ENCODE data around the gene OR6B1. TPM values are rescaled to one million over a fixed set of nuclear protein-coding genes. Genes with fewer than 3 reads are reported as not detected.

The OR6B1 gene
- total RNA-seq, 4 donors from 2014 or later: not detected

DNA sequence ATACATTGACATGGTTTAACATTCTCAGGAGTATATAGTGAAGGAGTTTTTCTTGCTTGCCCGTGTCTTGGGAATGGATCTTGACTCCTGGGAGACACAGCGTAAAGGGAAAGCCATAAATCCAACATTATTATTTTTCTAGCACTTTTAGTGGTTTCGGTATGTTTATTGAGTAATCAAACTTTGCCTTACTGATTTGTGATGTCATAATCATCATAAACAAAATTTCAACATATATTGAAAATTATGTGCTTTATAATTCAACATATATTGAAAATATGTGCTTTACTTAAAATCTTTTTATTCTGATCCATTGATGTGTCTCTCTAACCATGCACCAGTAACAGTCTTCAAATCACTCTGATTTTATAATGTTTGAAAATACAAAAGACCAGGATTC, 28.4 kb downstream of the OR6B1 start:
- H3K27me3 ChIP-seq: no peaks in the 10 kb centered on the region
- DNase-seq: no peak
- no peak overlapping the region for H3K4me3 ChIP-seq
- no peaks in the 10 kb centered on the region for H3K4me1 ChIP-seq
- H3K9me3 ChIP-seq: no peaks in the 10 kb centered on the region
- H3K36me3 ChIP-seq: no peaks in the 10 kb centered on the region
- no peak overlapping the region for H3K27ac ChIP-seq
- no peak for TF ChIP-seq POLR2A (IDR thresholded peaks at IDR 0.05)
- TF ChIP-seq, protein P1, sequence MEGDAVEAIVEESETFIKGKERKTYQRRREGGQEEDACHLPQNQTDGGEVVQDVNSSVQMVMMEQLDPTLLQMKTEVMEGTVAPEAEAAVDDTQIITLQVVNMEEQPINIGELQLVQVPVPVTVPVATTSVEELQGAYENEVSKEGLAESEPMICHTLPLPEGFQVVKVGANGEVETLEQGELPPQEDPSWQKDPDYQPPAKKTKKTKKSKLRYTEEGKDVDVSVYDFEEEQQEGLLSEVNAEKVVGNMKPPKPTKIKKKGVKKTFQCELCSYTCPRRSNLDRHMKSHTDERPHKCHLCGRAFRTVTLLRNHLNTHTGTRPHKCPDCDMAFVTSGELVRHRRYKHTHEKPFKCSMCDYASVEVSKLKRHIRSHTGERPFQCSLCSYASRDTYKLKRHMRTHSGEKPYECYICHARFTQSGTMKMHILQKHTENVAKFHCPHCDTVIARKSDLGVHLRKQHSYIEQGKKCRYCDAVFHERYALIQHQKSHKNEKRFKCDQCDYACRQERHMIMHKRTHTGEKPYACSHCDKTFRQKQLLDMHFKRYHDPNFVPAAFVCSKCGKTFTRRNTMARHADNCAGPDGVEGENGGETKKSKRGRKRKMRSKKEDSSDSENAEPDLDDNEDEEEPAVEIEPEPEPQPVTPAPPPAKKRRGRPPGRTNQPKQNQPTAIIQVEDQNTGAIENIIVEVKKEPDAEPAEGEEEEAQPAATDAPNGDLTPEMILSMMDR (IDR thresholded peaks at IDR 0.05): no peak

DNA sequence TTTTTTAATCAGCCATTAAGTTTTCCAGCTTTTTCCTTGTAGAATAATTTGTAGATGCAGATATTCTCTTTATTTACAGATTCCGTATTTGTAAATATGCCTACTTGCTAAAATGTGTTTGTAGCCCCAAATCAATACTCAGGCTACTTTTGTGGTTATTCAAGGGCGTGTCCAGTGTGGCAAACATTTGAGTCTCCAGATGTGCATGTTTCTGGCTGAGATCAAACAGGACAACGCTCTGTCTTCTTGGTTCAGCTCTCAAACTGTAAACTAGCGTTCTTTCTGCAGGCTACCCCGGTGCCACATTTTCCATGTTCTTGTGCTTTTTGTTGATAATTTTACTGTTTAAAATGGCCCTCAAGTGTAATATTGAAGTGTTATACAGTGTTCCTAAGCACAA, 32.4 kb downstream of the OR6B1 start:
- H3K36me3 ChIP-seq: no peaks in the 10 kb centered on the region
- H3K9me3 ChIP-seq: no peaks in the 10 kb centered on the region
- H3K4me1 ChIP-seq: no peaks in the 10 kb centered on the region
- no peak for TF ChIP-seq POLR2A (IDR thresholded peaks at IDR 0.05)
- TF ChIP-seq, protein P1 (IDR thresholded peaks at IDR 0.05): no peak
- no peak for DNase-seq
- H3K27me3 ChIP-seq: no peaks in the 10 kb centered on the region
- H3K4me3 ChIP-seq: no peak overlapping the region
- no peak overlapping the region for H3K27ac ChIP-seq

DNA sequence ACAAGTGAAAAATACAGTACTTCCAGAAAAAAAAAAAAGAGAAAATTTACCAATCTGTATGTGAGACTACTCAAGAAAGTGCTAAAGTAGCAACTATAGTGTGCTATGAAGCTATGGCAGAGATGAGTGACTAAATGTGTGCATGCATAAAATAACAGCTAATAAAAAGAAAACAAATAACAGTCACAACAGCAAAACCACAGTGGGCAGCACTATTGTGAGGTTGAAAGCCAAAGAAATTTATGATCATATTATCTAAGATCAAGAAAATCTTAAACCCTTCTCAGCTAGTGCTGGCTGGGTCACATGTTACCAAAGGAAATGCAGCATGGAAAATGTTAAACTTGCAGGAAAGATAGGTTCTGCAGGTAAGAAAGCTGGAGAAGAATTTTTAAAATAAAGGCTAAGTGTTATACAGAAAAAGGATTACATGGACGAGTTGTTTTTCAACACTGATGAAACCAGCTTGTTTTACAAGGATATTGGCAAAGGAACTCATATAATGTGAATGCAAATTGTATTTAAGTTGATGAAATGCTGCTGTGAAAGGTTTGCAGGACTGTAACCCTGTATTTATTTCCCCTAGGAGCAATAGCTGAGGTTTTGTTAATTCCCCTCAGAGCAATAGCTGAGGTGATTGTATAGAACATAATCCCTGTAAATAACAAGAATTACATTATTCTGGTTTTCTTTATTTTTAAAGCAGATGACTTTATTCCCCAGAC, 33.0 kb downstream of the OR6B1 start:
- Histone ChIP-seq H3K9me3 (no peaks in the 10 kb centered on the region), H3K4me3 (no peak overlapping the region), H3K36me3 (no peaks in the 10 kb centered on the region), H3K4me1 (no peaks in the 10 kb centered on the region), H3K27ac (no peak overlapping the region), H3K27me3 (no peaks in the 10 kb centered on the region)
- TF ChIP-seq, protein P1 (IDR thresholded peaks at IDR 0.05): no peak
- no peak for TF ChIP-seq POLR2A (IDR thresholded peaks at IDR 0.05)
- no peak for DNase-seq

DNA sequence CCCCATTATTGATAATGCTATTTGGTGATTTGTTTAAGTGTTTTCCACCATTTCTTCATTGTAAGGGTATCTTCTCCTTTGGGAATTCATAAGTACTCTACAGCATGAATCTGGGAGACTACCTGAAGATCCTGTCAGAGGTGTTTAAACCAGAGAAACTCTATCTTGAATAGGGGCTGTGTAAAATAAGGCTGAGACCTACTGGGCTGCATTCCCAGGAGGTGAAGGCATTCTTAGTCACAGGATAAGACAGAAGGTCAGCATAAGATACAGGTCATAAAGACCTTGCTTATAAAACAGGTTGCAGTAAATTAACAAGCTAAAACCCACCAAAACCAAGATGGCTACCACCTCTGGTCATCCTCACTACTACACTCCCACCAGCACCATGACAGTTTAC, 35.3 kb downstream of the OR6B1 start:
- Histone ChIP-seq H3K27ac (no peak overlapping the region), H3K4me1 (no peaks in the 10 kb centered on the region), H3K36me3 (no peaks in the 10 kb centered on the region), H3K27me3 (no peaks in the 10 kb centered on the region), H3K4me3 (no peak overlapping the region), H3K9me3 (no peaks in the 10 kb centered on the region)
- no peak for DNase-seq
- TF ChIP-seq, protein P1 (IDR thresholded peaks at IDR 0.05): no peak
- TF ChIP-seq POLR2A (IDR thresholded peaks at IDR 0.05): no peak

DNA sequence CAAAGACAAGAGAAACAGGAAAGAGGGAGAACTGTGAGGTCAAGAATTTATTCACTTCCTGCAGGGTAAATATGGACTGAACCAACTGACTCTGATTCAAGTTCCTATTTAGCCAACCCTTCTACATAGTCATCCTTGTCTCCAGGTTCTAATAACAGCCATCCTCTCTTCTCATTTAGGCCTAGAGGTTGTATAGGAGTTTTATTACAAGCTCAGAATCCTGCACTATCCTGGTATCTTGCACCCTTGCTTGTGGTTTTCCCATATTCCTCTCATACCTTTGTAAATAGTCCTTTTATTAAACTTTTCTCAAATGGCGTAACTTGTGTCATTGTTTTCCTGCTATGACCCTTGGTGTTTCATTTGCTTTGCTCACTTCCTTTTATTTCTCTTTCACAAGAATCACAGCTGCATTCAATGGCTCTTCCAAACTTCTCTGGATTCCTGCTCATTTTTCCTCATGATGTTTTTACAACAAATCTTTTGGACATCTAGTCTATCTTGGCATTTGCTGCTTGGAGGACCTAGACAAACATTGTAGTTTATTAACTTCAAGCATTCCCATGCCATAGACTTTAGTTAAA, 36.3 kb downstream of the OR6B1 start:
- no peak overlapping the region for H3K27ac ChIP-seq
- TF ChIP-seq, protein P1 (IDR thresholded peaks at IDR 0.05): no peak
- no peak for TF ChIP-seq POLR2A (IDR thresholded peaks at IDR 0.05)
- H3K27me3 ChIP-seq: no peaks in the 10 kb centered on the region
- H3K36me3 ChIP-seq: no peaks in the 10 kb centered on the region
- DNase-seq: no peak
- no peak overlapping the region for H3K4me3 ChIP-seq
- no peaks in the 10 kb centered on the region for H3K9me3 ChIP-seq
- no peaks in the 10 kb centered on the region for H3K4me1 ChIP-seq

Measured in Peyer's patch (tissue), 4 donors.